Inferior parietal cortex (tissue), 1 donor: ENCODE data around the gene CPT1B.
"Not testable (repeated sequence)": the region's sequence is repeated elsewhere in the genome, so short reads cannot be mapped to it uniquely, and the experiment has no call there.

Experiments
- DNase-seq: peaks from one replicate; pipeline ENCODE4 v3.0.0-alpha.2; 2016; ENCODE audit errors: extremely low spot score

The CPT1B gene

DNA sequence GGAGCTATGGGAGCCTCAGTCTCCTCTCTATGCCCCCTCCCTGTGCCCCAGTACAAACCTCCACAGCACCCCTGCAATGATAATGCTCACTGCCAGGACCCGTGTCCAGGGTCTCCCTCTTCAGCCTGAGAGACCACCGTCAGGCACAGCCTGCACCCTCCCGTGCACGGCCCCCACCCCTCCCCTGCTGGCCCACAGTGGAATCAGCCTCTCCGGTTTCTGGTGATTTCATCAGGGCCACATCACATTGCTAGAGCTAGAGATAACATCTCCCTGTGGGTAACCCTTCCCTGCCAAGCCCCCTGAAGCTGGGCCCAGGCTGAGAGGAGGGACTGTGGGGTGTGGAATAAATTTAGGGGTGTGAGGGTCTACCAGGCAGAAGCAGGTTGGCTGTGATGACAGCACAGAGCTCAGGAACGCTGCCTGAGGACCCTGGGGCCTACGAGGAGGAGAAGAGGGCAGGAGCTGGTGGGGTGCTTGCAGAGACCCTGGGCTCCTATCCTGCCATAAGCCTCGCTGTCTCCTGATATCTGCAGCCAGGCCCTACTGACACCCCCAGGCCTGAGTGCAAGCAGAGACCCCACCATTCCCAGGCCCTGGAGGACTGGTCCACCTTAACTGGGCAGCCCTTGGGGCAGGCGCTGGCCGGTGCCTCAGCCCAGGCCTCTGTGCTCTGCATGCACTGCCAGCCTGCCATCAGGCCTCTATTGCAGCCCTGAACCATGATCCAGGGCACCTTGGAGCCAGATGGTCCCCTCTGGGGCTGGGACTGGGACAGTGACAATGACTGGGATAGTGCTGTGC lies 32.5 kb downstream of the CPT1B start, which contains the start of gene KLHDC7B:
TSS of gene KLHDC7B (plus strand) at position 378 of the 804 bp plus-strand sequence. CDS start at position 723, 345 bp downstream.
- no peak for DNase-seq

DNA sequence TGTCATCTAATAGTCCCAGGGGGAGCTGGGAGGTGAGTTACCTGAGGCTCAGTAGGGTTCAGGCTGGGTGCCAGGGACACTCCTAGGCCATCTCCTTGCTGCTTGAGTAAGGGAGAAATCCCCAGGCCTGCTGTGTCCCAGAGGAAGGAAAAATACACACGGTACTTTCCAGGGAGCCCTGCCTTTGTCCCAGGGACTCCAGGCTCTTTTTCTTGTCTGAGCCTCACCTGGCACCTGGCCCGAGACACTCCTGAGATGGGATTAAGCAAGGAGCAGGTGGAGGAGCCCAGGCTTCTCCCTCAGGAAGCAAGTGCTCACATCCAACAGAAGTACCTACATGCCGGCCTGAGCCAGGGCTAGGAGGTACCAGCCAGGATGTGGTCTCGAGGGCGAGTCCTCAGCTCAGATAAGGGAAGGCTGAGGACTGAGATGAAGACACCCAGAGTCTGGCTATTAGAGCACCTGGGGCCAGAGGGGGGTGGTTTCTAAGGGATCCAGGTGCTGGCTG lies 33.4 kb downstream of the CPT1B start:
- no peak for DNase-seq

GRCh38 chr22:50544078-50544745 lies 34.0 kb downstream of the CPT1B start:
- peak; percentile 35 for DNase-seq

DNA sequence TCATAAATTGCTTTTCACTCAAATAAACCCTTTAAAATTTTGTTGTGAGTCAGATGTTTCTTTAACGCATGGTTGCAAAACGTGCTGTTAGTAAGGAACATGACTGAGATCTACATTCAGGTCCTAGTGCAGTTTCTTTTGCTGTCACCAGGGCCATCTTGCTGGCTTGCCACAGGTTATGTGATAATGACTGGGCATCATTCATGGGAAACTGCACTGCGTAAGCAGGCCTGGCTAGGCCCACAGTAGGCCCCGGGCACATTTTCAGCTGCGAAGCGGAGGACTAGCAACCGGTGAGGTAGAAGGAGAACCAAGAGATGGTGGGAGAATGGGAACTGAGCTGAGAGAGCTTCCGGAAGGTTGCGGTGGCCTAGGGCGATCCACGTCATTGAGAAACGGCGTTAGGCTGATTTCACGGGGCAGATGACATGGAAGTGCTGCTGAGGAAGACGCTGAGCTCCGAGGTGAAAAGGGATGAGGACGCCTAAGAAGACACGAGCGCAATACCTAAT lies 35.8 kb downstream of the CPT1B start:
- DNase-seq = no peak

DNA sequence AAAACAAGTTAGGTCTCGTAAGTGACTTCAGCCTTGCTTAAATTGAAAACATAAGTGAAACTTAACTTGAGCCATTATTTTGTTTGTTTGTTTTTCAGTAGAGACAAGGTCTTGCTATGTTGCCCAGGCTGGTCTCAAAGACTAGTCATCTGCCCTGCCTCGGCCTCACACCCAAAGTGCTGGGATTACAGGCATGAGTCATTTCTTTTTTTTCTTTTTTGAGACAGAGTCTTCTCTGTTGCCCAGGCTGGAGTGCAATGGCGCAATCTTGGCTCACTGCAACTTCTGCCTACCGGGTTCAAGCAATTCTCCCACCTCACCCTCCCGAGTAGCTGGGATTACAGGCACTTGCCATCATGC lies 36.6 kb downstream of the CPT1B start:
- not testable (repeated sequence) for DNase-seq

DNA sequence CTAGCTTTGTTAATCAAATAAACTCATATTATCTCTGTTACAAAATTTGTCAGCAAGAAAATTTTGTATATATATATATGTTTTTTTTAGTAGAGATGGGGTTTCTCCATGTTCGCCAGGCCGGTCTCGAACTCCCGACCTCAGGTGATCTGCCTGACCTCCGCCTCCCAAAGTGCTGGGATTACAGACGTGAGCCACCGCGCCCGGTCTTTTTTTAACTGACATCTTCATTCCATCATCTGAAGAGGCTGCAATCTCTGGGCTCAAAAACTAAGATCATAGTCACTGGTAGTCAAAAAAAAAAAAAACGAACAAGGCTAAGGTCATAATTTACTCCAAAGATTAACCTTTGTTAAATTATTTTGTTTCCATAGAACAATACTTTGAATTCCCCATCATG lies 37.8 kb downstream of the CPT1B start:
- DNase-seq = no peak

- no peak for DNase-seq
Measured at GRCh38 chr22:50537765-50538164, 40.5 kb downstream of the CPT1B start.

- no peak for DNase-seq
Measured at GRCh38 chr22:50536226-50536625, 42.0 kb downstream of the CPT1B start.

DNA sequence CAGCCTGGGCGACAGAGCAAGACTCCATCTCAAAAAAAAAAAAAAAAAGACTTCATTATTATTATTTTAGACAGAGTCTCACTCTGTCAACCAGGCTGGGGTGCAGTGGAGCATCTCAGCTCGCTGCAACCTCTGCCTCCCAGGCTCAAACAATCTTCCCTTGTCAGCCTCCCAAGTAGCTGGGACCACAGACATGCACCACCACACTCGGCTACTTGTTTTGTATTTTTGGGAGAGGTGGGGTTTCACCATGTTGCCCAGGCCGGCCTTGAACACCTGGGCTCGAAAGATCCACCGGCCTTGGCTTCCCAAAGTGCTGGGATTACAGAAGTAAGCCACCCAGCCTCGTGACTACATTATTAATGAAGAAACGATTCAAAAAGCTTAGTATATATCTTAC lies 43.1 kb downstream of the CPT1B start:
- DNase-seq = no peak

DNA sequence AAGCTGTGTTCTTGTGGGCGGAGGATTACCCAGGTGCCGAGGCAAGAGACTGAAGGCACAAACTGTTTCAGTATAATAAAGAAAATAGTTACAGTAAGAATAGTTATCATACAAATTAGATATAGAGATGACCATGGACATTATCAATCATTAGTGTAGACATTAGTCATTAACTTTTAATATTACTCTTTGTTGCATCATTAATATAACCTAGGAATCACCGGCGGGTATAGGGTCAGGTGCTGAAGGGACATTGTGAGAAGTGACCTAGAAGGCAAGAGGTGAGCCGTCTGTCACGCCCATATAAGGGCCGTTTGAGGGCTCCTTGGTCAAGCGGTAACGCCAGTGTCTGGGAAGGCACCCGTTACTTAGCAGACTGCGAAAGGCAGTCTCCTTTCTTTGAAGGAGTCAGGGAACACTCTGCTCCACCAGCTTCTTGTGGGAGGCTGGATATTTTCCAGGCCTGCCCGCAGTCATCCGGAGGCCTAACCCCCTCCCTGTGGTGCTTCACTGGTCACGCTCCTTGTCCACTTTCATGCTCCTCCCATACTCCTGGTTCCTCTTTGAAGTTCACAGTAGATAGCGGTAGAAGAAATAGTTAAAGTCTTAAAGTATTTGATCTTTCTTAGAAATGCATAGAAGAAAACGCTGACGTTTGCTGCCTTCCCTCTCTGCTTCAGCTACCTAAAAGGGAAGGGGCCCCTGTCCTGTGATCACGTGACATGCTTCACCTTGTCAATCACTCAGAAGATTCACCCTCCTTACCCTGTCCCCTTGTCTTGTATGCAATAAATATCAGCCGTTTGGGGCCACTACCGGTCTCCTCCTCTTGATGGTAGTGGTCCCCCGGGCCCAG lies 44.1 kb downstream of the CPT1B start:
- not testable (repeated sequence) for DNase-seq

- DNase-seq = no peak
Measured at GRCh38 chr22:50532824-50533796, 45.1 kb downstream of the CPT1B start.

DNA sequence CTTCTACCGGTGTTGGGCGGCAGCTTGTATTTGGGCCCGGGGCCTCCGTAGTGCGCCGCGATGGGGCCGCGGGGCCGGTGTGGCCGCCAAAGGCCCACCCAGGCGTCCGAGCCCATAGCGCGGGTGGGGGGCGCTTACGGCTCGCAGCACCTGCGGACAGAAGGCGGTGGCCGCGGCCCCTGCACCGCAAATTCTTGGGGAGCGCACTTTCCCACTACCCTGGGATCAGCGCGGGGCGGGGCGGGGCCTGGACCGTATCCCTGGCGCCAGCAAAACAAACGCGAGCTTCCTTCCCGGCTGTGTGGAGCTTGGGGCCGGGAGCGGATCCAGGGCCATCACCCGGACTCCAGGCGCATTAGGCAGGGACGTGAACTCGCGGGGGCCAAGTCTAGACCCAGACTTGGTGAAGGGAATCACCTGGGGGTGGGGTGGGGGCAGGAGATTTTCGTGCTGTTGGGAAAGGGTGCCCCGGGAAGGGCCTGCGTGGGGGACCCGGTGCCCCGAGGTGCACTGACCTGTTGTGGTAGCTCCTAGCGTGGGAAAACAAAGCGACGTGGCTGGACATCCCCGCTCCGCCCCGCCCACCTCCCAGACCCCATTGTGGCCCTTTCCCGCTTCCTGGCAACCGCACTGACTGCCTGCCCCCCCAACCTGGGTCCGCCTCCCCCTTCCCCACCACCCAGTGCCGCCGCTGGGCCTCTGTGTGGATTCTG lies 46.1 kb downstream of the CPT1B start:
- DNase-seq = no peak

- no peak for DNase-seq
Measured at GRCh38 chr22:50531546-50531961, 46.7 kb downstream of the CPT1B start.

DNA sequence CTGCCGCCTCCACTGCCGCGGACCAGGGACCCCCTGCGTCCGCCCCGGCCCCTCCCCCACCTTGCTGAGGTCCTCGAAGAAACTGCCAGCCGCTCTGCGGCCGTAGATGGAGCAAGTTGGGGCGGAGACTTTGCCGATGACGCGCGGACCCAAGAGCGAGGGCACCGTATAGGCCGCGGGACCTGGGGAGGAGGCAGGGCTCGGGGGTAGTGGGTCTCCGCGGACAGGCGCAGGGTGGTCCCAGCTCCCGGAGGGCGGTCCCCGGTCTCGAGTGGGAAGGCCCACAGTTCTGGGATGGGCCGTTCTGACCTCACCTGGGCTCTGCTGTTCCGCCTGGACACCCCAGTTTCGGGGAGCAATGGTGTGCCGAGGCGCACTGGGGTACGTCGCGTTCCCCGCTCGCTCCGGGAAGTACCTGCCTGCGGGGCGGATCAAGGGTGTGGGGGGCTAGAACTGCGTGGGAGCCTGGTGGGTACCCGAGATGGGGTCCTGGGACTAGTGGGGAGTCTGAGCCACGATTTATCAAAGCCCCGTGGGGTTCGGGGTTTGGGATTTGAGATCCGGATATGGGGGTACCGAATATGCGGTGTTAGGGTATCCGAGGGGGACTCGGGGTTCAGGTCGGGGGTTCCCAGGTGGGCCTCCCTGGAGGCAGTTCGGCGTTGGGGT lies 47.2 kb downstream of the CPT1B start:
- DNase-seq = no peak

DNA sequence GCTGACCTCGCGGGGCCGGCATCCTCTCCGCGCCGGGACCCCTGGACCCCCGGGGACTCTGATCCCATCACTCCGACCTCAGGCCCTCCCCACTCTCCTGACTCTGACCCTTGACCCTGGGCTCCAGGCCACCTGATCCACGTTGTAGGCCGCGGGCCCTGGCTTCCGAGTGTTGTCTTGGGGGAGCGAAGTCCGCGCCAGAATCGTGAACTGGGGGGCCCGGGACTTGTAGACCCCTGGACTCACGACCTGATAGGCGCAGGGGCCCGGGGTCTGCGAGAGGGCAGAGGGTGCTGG lies 47.7 kb downstream of the CPT1B start:
- no peak for DNase-seq

GRCh38 chr22:50529897-50530579 lies 48.2 kb downstream of the CPT1B start, which contains the start of gene TYMP:
TYMP (minus strand) TSS chr22:50530012; CDS start chr22:50529709, 303 bp downstream.
- DNase-seq = no peak

DNA sequence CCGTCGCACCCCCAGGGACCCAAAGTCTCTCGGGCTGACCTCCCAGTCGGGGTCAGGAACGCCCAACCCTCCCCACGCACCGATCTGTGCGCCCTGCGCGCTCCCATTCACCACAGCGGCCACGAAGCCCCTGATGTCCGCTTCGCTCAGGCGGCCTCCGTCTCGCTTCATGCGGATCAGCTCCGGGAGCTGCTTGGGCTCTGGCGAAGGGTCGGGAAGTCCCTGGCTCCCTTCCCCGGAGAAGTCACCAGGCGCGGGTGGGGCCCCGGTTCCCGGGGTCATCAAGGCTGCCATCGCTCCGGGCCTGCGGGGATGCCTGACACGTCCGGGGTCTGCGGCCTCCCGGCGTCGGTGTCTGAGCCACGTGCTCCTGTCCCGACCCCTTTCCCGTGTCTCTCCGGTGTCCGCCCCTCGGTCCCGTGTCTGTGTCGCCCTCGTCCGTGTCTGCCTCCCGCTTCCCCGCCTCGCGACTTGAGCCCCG lies 48.8 kb downstream of the CPT1B start:
- no peak for DNase-seq

DNA sequence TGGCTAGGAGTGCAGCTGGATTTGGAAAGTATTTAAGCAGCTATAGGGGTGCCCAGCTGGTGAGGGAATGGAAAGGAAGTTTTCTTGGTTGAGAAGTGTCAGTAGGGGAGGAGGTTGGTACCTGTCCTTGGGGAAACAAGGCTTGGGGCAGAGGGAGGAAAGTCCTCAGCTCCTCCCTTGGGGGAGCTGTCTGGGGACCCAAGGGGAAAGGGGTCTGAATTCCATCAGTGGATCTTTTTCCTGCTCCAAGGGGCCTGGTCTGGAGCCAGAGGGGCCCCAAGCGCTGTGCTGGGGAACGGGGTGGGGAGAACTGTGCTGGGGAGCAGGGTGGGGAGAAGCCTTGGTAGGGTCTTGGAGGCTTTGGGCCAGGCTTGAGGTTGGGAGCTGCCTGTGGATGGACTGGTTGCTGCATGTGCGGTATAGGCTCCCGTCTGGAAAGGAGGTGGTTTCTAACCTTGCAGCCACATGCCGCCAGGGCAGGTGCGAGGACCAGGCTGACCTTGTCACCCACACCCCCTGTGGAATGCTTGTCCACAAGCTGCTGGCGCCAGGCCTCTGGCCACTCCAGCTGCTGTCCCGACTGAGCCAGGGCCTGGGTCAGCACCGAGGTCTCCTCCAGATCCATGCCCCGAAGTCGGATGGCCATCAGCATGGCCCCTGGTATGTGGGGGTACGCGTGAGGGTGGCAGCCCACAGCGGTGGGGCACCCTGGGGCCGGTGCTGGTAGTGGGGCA lies 49.4 kb downstream of the CPT1B start:
- DNase-seq = no peak
